ENCODE results near the gene PXDN.
A peak's percentile ranks its signal among the peaks of the same experiment; 100 is the strongest.

PXDN gene

GRCh38 chr2:1714291-1715064, 29.8 kb downstream of the PXDN start:
- peak; percentile 3; the same call in 2 of the 3 replicates for ATAC-seq
- no peak for TF ChIP-seq PATZ1 (CRISPR knock-in tag; IDR thresholded peaks at IDR 0.05; ENCODE audit: borderline replicate concordance)

- ATAC-seq: no peak
- TF ChIP-seq RARB (CRISPR knock-in tag; IDR thresholded peaks at IDR 0.05) (no peak), POU6F1 (CRISPR knock-in tag; IDR thresholded peaks at IDR 0.05; ENCODE audit: borderline replicate concordance, low read depth) (no peak), ISL1 (CRISPR knock-in tag; IDR thresholded peaks at IDR 0.05) (no peak), ZFP3 (CRISPR knock-in tag; IDR thresholded peaks at IDR 0.05) (no peak), CSDC2 (CRISPR knock-in tag; IDR thresholded peaks at IDR 0.05) (no peak), CSRNP3 (CRISPR knock-in tag; IDR thresholded peaks at IDR 0.05) (no peak), ZNF8 (CRISPR knock-in tag; IDR thresholded peaks at IDR 0.05) (no peak), ARNTL (CRISPR knock-in tag; IDR thresholded peaks at IDR 0.05; ENCODE audit: borderline replicate concordance, low read depth) (no peak), BACH2 (CRISPR knock-in tag; IDR thresholded peaks at IDR 0.05; ENCODE audit: borderline replicate concordance) (no peak), TSHZ2 (CRISPR knock-in tag; IDR thresholded peaks at IDR 0.05) (no peak)
These were observed 30.5 kb downstream of the PXDN start for GRCh38 chr2:1713839-1714236.

- TF ChIP-seq ESRRG (CRISPR knock-in tag; IDR thresholded peaks at IDR 0.05) (no peak), POU6F1 (CRISPR knock-in tag; IDR thresholded peaks at IDR 0.05; ENCODE audit: borderline replicate concordance, low read depth) (no peak), RARB (CRISPR knock-in tag; IDR thresholded peaks at IDR 0.05) (no peak), CSDC2 (CRISPR knock-in tag; IDR thresholded peaks at IDR 0.05) (no peak), PPARA (CRISPR knock-in tag; IDR thresholded peaks at IDR 0.05; ENCODE audit: borderline replicate concordance) (no peak), CREB5 (CRISPR knock-in tag; IDR thresholded peaks at IDR 0.05; ENCODE audit: low read depth) (no peak), ZNF70 (CRISPR knock-in tag; IDR thresholded peaks at IDR 0.05) (no peak), TSHZ2 (CRISPR knock-in tag; IDR thresholded peaks at IDR 0.05) (no peak)
- ATAC-seq: no peak
These were observed 31.0 kb downstream of the PXDN start for GRCh38 chr2:1713142-1713838.
